Ishikawa (cell line): ENCODE results near the gene DBR1.

ENCODE experiments used
- CREB1 ChIP-seq: IDR thresholded peaks from 2 replicates; pipeline ENCODE4 v1.6.1; 2012; ENCODE audit warnings: low read depth
- EGR1 ChIP-seq: IDR thresholded peaks from 2 replicates; pipeline ENCODE4 v1.6.1; 2012
- EP300 ChIP-seq: IDR thresholded peaks from 2 replicates; pipeline ENCODE4 v1.6.1; 2012; ENCODE audit warnings: borderline replicate concordance
- MAX ChIP-seq: IDR thresholded peaks from 2 replicates; pipeline ENCODE4 v1.6.1; 2012
- TEAD4 ChIP-seq: IDR thresholded peaks from 2 replicates; pipeline ENCODE4 v1.6.1; 2012
- TF ChIP-seq, protein P1 (sequence below): IDR thresholded peaks from 2 replicates; pipeline ENCODE4 v1.6.1; 2012; ENCODE audit warnings: low read depth, mild to moderate bottlenecking

DNA sequence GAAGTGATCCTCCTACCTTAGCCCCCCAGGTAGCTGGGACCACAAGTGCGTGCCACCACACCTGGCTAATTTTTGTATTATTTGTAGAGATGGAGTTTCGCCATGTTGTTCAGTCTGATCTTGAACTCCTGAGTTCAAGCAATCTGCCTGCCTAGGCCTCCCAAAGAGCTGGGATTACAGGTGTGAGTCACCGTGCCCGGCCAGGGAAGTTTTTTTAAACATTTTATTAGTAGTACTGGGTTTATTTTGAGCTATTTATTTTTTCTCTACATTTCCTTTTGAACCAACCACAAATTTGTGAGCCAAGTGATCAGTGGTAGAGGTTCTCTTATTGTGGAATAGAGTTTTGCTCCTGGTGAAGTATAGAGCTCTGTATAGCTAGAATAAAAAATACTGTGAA lies 46.1 kb upstream of the DBR1 start:
- no peak for TF ChIP-seq EP300
- no peak for TF ChIP-seq MAX
- no peak for TF ChIP-seq EGR1
- TF ChIP-seq TEAD4 = no peak
- TF ChIP-seq, protein P1, sequence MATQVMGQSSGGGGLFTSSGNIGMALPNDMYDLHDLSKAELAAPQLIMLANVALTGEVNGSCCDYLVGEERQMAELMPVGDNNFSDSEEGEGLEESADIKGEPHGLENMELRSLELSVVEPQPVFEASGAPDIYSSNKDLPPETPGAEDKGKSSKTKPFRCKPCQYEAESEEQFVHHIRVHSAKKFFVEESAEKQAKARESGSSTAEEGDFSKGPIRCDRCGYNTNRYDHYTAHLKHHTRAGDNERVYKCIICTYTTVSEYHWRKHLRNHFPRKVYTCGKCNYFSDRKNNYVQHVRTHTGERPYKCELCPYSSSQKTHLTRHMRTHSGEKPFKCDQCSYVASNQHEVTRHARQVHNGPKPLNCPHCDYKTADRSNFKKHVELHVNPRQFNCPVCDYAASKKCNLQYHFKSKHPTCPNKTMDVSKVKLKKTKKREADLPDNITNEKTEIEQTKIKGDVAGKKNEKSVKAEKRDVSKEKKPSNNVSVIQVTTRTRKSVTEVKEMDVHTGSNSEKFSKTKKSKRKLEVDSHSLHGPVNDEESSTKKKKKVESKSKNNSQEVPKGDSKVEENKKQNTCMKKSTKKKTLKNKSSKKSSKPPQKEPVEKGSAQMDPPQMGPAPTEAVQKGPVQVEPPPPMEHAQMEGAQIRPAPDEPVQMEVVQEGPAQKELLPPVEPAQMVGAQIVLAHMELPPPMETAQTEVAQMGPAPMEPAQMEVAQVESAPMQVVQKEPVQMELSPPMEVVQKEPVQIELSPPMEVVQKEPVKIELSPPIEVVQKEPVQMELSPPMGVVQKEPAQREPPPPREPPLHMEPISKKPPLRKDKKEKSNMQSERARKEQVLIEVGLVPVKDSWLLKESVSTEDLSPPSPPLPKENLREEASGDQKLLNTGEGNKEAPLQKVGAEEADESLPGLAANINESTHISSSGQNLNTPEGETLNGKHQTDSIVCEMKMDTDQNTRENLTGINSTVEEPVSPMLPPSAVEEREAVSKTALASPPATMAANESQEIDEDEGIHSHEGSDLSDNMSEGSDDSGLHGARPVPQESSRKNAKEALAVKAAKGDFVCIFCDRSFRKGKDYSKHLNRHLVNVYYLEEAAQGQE = no peak
- TF ChIP-seq CREB1 = no peak
